Measurements from ENCODE around the gene SLC26A11.
"Not testable (repeated sequence)": the region's sequence is repeated elsewhere in the genome, so short reads cannot be mapped to it uniquely, and the experiment has no call there.

GRCh38 chr17:80300756-80301155, 80.5 kb downstream of the SLC26A11 start:
- TF ChIP-seq CTCF (IDR thresholded peaks at IDR 0.05); EZH2 (IDR thresholded peaks at IDR 0.05; ENCODE audit: borderline replicate concordance, insufficient read depth, low read depth, low read length, poor library complexity, severe bottlenecking): not testable (repeated sequence)
